HG03045 (cell line): ENCODE measurements around the gene KAZN.

Experiments
- ATAC-seq: cut with Tn5 transposase; IDR thresholded peaks from one replicate; pipeline ENCODE4 v1.9.1; 2021; ENCODE audit warnings: mild to moderate bottlenecking, moderate library complexity; ENCODE audit not compliant: unreplicated experiment

KAZN gene

DNA sequence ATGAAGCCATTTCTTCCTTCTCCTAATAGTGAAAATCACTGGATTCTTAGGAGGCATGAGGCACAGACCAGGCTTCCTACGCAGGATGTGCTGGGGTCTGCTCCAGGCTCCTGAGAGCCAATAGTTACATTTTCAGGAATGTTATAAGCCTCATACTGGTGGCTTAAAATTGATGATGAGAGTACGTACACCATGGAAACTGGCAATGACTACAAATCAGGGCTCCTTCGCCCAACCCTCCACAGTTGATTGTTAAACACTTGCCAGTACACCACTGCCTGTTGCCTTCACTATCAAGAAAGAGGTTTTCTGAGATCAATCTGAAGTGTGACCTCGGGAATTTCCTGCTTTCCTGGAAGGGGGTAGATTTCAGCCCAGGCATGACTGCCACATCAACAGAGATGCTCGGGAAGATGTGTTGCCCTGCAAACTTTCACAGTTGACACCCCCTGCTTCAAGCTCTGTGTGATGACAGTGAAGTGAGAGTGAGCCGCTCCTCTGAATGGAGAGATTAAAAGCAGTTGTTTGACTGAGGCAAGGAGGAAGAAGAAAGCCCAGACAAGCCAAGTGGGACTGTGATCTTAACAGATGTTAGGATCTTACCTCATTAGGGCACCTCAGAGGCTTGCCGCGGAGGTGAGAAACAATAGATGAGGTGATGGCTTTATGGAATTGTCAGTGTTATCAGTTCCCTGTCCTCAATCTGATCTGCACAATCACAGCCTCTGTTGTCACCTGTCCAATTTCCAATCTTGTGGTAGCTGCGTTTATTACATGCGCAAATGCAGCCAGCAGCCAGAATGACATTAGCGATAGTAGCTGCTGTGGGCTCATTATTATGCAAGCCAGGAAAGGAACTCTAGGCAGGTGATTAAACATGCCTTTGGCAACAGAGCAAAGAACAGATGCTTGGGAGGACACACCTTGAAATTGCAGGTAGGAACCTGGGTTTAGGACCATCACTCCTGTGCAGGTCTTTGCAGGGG is 277.3 kb downstream of the KAZN start:
- no peak for ATAC-seq

DNA sequence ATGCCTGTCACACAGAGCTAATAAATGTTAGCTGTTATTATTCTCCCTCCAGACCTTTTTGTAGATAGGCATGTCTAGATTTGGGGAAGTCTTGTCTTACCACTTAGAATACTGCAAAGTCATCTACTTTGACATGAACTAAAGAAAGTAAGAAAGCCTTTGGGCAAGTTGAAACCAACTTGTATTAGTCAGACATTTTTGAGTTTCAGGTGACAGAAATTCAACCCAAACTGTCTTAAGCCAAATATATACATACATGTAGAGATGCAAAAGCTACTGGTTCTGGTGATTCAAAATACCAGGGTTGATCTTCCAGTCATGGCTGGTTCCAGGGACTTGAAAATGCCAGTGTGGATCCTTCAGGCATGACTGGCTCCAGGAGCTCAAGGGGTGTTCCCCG is 278.3 kb downstream of the KAZN start:
- ATAC-seq = no peak

DNA sequence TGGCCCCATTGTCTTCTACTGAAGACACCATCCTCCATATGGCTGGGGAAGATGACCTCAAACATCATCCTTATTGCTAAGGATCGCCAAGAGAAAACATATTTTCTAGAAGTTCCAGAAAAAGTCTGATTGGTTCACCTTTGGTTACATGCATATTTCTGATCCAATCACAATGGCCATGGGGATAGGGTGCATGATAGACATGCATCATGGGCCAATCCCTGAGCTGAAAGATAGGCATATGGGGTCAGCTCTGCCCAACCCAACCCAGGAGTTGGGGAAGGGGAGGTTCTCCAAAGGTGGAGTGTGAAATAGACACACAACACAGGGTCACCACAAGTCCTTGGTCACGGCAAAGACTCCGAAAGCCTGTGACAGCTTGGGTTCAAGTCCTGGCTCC is 278.7 kb downstream of the KAZN start:
- ATAC-seq = no peak

DNA sequence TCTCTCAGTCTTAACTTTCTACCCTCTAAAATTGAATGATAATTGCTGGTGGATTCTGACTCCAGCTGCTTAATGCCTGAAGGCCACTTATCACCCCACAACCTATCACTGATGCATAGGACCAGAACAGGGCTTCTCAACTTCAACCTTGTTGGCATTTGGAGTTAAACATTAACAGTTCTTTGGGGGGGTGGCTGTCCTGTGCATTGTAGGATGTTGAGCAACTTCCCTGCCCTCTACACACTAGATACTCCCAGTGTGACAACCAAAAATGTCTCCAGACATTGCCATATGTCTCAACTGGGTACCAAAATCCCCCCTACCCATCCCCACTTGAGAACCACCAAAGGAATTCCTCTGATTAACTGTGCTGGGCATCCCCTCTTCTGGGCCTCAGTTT is 279.6 kb downstream of the KAZN start:
- no peak for ATAC-seq

DNA sequence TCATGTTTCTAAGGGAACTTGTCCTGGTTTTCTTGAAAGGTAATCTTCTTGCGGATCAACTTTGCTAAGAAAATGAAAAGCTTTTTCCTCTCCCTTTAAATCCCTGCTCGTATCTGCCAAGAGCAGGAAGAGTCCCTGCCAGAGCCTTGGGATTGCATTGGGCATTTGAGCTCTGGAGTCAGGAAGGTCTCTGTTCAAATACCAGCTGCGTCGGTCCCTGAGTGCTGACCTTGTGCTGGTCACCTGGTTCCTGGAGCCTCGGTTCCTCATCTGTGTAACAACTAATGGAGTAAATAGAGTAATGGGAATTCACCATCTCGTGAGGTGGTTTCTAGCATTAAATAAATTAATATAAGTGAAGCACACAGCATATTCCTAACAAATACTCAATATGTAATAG is 280.5 kb downstream of the KAZN start:
- no peak for ATAC-seq

DNA sequence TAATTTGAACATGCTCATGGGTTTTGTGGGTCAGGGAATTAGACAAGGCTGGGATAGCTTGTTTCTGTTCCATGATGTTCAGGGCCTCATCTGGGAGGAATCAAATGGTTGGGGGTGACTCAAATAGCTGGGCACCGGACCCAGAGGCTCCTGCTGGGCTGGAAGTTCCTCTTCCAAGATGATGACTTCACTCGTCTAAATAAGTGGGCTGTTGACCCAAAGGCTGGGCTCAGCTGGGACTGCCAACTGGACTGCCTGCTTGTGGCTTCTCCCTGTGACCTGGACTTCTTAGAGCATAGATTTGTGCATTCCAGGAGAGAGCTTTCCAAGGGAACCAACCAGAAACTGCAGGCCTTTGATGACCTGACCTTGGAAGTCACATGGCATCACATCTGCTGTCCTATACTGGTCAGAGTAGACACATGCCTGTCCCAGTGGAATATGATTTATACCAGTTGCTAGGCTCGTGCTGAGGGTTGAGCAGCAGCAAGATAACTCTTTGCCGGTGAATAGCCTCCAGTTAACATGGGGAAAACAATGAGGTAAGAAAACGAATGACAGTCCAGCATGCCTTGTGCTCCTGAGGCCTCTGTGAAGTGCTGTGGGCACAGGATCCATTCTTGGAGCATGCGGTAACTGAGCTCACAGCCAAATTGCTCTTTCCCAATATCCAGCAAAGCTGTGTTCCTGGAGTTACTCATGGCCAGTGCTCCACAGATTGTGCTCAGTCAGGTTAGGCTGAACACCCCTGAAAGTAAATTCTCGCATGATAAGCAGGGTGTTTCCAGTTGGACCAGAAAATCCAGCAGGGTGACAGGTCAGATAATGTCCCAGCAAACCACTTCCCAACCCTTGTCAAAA is 282.2 kb downstream of the KAZN start:
- ATAC-seq = no peak

DNA sequence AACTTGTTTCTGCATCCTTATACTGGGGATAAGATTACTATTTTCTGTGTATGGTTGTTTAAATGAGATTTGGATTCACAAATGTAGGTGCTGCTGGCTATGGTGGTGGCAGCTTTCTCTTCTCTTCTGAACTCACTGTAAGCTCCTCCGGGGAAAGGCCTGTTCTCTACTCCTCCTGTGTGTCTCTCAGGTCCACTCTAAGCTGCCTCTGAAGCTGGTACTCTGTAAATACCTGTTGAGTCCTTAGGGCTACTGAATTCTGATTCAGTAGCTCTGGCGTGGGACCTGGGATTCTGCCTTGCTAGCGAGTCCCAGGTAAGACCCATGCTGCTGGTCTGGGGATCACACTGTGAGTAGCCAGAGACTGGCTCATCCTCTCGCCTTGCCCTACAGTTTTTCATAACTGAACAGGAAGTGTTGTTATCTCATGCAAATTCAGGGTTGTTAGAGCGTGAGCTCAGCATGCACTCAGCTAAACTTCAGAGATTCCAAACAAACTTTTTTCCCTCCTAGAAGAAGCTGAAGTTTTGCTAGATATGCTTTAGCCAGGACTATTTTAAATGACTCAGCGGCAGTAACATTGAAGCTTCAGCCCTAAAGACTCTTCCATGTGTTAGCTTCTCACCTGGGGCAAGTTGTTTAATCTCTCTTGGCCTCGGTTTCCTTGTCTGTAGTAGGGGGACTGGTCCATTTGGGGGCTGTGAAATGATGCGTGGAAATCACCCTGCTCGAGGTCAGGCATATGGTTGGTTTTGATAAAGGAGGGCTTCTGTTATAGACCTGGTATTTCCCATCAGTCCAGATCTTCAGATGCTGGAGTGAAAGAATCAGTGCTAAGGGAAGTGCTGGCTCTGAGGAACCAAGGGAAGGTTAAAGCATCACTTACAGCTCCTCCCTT is 283.5 kb downstream of the KAZN start:
- no peak for ATAC-seq

DNA sequence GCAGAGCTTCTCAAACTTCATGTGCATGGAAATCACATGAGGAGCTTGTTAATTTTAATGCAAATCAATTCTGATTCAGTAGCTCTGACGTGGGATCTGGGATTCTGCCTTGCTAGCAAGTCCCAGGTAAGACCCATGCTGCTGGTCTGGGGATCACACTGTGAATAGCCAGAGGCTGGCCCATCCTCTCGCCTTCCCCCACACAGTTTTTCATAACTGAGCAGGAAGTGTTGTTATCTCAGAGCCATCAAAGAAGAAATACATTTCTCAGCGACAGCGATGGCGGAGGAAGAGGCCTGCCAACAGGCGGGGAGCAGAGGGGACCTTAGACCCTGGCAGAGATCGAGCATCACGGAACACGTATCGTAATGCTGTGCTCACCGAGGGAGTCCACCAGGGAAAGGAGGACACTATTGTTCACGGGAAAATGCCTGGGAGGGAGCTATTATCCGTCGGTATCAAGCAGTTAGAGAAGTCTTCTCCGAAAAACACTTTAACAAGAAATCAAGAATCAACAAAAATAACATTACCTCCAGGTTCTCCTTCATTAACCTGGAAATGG is 286.2 kb downstream of the KAZN start:
- ATAC-seq = no peak

DNA sequence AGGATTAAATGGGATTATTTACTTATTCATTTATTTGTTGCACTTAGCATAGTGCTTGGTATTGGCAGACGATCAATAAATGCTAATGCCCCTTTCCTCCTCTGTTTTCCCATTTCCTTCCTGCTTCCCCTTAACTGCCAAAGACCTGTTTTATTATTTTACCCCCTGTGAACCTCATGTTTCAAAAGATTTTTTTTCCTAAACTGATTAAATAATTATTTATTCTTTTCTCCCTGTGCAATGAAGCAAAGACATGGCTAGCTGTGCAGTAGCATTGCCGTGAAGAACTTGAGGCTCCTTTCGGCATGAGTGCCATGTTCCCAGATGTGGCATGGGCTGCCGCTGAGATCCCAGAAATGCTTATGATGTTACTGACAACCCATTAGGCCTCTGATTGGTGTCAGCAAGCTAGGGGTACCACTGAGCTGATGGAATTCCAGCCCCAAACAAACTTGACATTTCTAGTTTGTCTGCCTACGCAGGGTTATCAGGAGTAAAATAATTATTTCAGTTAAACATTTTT is 288.6 kb downstream of the KAZN start:
- no peak for ATAC-seq

DNA sequence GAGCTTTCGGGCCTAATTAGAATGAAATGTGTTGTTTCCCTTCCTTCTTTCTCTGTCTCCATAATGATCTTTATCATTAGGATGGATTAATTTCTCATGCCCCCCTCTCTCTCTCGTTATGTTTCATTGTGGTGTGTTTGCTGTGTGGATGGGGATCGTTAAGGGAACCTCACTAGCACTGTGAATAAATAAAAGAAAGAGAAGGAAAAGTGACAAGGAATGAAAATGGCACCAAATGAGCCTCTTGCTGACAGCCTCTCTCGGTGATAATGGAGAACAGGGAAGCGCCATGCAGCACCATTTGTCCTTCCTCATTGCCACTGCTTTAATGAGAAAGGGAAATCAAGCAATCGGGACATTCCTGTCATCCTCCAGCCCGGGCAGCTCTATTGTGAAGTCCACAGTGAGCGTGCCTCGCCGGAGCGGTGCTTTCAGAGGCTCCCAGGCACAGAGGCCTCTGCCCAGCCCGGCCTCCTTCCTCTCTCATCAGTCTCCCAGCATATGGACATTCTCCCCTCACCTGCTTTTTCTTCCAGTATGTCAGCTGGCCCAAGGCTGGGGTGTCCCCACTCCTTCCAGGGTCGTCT is 289.4 kb downstream of the KAZN start:
- no peak for ATAC-seq

DNA sequence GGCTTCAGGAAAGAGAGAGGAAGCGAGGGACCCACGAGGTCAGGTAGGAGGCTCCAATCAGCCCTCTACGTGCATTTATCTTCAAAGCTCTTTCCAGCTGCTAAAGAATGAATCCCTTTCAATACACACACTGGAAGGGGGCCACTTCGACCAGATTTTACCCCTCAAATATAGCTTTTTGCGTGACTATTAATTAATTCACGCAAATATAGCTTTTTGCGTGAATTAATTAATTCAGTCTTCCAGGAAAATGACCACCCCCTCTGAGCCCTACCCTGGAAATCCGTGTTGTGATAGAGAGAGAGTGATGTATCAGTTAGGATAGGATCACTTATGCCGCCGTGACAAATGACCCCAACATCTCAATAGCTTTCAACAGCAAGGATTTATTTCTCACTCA is 289.9 kb downstream of the KAZN start:
- no peak for ATAC-seq

DNA sequence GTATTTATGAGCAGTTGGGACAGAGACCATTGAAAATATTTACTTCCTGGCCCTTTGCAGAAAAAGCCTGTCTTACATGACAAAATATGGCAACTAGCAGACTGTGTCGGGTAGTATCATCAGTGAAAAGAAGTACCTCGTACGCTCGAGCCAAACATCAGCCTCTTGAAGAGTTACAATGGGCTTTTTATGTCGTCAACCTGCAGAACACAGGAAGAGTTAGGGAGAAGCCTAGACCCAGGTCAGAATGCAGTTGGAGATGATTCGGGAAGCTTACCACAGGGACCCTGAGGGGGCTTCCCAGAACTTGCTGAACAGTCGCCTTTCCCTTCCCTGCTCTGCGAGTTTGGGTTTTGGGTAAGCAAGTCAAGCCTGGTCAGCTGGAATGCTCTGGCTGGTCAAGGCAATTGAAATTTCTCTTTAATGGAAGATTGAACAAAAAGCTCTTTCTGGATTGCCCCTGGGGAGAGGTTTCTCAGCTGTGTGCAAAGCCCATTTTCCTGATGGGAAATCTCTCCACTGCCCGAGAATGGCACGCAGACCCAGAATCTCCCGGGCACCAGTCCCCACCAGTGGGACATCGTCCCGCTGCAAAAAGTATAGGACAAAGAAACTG is 291.4 kb downstream of the KAZN start:
- no peak for ATAC-seq

DNA sequence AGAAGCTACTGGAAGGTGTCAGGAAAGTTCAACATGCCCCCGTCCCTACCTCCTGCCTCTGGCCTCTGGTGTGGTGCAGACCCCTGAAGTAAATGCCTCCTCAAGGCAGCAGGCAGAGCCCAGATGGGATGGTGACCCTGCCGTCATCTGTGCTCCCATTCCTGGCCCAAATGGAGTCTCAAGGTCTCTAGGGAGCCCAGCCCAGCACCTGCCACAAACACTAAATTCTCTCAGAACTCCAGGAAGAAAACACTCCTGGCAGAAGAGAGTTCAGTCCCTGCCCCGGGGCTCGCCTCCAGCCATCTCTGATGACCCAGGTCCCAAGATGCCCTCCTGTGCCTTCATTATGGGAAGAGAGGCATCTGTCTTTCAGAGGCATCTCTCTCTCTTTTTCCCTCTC is 293.5 kb downstream of the KAZN start:
- ATAC-seq = no peak

DNA sequence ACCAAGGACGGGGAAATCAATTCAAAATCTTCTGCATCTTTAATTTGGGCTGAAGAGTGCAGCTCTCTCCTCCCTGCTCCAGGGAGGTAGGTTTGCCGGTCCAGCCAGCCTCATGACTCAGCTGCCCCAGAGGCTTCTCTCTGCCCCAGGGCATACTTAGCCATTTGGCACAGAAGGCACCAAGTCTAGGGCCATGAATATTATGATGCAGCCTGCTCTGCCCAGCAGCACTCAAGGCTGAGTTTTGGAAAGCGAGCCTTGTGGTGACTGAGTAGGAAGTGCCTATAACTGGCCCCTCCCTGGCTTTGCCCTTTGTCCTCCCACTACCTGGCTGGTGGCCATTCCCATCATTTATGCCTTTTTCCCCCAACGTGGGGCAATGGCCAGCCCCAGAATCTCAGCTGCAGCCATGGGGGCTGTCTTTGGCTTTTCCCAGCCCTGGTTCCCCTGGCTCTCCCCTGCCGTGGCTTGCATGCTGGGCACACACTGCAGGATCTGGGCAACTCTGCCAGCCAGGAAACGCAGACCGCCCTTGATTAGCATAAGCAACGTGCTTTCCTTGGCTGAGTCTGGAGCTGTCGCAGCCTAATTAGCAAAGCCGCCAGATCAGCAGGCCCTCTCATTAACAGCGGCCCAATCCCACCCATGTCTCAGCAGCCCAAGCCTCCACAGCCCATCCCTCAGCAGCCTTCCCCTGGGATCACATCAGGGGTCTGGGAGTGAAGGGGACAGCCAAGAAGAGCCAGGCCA is 296.5 kb downstream of the KAZN start:
- ATAC-seq = no peak

DNA sequence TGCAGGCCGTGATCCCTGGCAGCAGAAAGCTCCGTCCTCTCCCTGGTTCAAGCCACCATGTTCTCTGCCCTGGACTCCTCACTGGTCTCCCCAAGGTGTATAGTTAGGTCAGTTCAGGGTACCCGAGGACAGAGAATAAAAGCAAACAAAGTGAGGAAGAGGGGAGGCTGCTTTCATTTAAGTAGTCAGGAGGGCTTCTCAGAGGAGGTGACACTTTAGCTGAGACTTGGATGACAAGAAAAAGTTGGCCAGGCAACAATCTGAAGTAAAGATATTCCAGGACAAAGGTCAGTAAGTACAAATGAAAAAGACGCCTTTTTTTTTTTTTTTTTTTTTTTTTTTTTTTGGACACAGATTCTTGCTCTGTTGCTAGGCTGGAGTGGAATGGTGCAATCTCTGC is 297.2 kb downstream of the KAZN start:
- ATAC-seq = no peak

DNA sequence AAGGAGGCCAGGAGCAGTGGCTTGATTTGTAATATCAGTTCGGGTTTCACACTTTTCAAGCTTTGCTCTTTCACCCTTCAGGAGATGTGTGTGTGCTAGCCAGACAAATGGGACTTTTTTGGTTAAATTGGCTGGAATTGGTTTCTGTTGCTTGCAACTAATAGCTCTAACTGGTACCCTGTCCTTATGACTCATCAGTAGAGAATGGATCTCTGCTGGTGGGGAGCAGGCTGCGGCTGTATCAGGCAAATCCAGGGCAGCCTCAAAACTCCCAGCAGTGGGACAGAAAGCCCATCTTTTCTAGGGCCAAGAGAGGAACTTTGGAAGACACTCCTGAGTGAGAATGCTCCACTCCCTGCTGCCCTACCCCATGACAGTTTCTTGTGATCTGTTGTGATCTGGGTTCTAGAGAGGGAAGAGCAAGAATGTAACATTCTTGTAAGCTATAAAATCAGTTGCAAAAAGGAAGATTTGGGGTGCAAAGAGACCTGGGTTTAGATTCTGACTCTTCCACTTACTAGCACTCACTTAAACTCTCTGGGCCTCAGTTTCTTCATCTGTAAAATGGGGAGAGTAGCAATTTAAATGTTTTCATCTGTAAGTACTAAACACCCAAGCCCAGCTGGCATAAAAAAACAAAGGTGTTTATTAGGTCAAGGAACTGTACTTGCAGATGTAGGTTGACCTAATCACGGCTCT is 298.0 kb downstream of the KAZN start:
- ATAC-seq = no peak

DNA sequence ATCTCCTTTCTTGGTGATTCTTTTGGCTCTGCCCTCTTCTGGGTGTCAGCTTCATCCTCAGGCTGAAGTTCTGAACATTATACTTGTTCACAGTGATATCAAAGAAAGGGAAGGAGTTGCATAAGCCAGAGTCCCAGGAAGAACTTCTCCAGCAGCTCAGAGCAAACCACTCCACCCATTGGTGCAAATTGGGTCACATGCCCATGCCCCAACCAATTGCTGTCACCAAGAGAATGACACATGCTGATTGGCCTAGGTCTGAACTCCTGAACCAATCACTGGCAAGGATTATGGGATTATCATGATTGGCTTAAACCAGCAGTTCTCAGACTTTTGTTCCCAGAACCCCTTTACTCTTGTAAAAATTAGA is 298.6 kb downstream of the KAZN start:
- no peak for ATAC-seq

DNA sequence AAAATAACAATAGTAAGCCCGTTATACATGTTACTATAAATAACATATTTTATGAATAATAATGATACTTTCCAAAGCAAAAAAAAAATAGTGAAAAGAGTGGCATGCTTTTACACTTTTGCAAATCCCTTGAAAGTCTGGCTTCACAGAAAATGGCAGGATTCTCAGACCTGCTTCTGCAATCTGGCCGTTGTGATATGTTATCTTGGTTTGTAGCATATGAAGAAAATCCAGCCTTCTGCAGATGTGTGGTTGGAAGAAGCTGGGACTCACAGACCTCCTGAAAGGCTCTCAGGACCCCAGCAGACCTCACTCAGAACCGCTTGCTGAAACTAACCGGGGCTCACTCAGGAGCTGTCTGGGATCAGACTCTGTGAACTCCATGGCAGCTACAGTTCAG is 299.1 kb downstream of the KAZN start:
- ATAC-seq = no peak
